Thoracic aorta (tissue), 2 donors: ENCODE data around the gene IRF5. TPM values are rescaled to one million over a fixed set of nuclear protein-coding genes. Genes with fewer than 3 reads are reported as not detected.

Experiments used
- ATAC-seq: fragments of 150-250 bp; one replicate; pipeline ENCODE4 v1.8.0; 2017; ENCODE audit warnings: low read depth; ENCODE audit not compliant: insufficient number of reproducible peaks, low FRiP score
- DNase-seq: peaks from one replicate; pipeline ENCODE4 v3.0.0-alpha.2; 2020; ENCODE audit warnings: low spot score
- H3K27ac ChIP-seq, 2 donors: fragments of 200-600 bp; sonication (generic); 1 replicate in 1 of 2; 2 replicates in 1 of 2; pipeline ENCODE4 v1.5.1; 2016; ENCODE audit warnings: mild to moderate bottlenecking in 2 of 2, moderate library complexity in 2 of 2
- H3K27me3 ChIP-seq: fragments of 200-600 bp; sonication (generic); replicated peaks from 2 replicates; pipeline ENCODE4 v1.6.0; 2016; ENCODE audit warnings: mild to moderate bottlenecking; ENCODE audit not compliant: insufficient read depth
- H3K36me3 ChIP-seq: fragments of 200-600 bp; sonication (generic); one replicate; pipeline ENCODE4 v1.5.1; 2016
- H3K4me1 ChIP-seq, 2 donors: fragments of 200-600 bp; sonication (generic); 1 replicate in 1 of 2; 2 replicates in 1 of 2; pipeline versions ENCODE4 v1.5.1 to v1.6.0; 2016; ENCODE audit warnings: low read depth in 2 of 2, mild to moderate bottlenecking in 1 of 2; ENCODE audit not compliant: control insufficient read depth in 1 of 2
- H3K4me3 ChIP-seq: fragments of 200-600 bp; sonication (generic); 2 replicates; pipeline ENCODE4 v1.5.1; 2016; ENCODE audit warnings: mild to moderate bottlenecking
- H3K9me3 ChIP-seq: fragments of 200-600 bp; sonication (generic); 2 replicates; pipeline ENCODE4 v1.5.1; 2016
- total RNA-seq, 2 donors: library from RNA; depleted of rRNA; stranded (reverse); fragments of >200 nt; gene quantifications; one replicate each; pipeline versions ENCODE4 v1.1.0 to v1.2.3, GENCODE V29; 2016
- TF ChIP-seq, protein P1 (sequence below): fragments of 200-600 bp; sonication (generic); IDR thresholded peaks from one replicate; pipeline ENCODE4 v1.5.1; 2019; ENCODE audit warnings: antibody characterized with exemption

The IRF5 gene
- total RNA-seq, 2 donors from 2014 or later: 11.9 to 25.0 TPM

DNA sequence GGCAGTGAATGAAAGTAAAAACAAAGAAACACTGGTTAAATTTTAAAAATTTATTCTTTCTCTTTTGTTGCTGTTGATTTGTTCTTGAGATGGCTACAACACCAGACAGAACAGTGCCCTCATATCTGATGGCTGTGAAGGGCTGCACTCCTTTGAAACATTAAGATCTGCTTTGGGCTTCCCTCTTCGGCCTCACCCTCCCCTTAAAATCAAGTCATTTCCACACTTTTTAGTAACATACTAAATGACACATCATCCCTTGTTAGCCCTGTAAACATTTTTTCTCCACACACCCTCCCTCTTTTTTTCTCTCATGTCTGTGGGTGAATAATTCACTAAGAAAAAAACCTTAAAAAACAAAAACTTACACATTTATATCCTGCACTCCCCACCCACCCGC lies 16.4 kb downstream of the IRF5 start:
- H3K4me1 ChIP-seq: no peaks in the 10 kb centered on the region

DNA sequence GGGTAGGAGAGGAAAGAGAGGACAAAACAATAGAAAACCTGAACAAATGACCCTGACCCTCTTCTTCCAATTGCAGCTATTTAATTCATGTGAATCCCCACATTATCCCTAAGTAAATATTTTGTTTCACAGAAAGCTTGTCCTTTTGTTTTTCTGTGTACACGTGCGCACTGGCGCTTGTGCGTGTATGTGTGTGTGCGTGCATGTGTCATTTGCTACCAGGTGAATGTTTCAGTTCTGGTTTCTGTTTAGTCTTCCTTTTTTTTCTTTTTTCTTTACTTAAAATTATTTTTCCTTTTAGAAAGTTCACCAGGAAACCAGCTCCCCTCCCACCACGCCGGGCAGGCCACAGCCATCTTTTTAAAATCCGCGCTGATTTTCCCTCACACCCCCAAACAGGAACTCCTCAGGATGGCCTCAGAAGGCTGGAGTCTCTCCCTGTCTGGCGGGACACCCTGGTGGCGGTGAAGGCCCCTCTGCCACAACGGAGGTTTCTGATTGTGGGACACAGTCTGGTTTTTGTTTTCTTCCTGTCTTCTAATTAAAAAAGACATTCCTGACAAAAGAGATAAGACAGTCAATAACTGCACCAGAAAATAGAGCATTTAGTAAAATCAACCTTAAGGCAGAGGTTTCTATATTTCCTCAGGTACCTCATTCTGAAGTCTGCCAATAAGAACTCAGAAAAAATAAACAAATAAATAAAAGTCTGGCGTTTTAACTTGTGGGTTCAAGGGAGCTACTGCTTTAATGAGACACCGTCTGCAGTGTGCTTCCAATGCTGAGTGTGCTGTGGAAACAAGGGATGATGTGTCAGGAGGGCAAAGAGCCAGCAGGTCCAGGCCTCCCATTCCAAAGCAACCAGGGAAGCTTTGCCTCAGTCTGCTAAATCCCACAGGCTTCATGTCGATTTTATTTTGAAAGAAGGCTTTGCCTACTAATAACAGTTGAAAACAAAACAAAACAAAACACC lies 17.4 kb downstream of the IRF5 start:
- DNase-seq: no peak
- no peaks in the 10 kb centered on the region for H3K4me1 ChIP-seq
- TF ChIP-seq, protein P1, sequence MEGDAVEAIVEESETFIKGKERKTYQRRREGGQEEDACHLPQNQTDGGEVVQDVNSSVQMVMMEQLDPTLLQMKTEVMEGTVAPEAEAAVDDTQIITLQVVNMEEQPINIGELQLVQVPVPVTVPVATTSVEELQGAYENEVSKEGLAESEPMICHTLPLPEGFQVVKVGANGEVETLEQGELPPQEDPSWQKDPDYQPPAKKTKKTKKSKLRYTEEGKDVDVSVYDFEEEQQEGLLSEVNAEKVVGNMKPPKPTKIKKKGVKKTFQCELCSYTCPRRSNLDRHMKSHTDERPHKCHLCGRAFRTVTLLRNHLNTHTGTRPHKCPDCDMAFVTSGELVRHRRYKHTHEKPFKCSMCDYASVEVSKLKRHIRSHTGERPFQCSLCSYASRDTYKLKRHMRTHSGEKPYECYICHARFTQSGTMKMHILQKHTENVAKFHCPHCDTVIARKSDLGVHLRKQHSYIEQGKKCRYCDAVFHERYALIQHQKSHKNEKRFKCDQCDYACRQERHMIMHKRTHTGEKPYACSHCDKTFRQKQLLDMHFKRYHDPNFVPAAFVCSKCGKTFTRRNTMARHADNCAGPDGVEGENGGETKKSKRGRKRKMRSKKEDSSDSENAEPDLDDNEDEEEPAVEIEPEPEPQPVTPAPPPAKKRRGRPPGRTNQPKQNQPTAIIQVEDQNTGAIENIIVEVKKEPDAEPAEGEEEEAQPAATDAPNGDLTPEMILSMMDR: no peak
- H3K9me3 ChIP-seq: no peaks in the 10 kb centered on the region
- no peak for ATAC-seq
- H3K27ac ChIP-seq: no peak overlapping the region
- no peak overlapping the region for H3K4me3 ChIP-seq
- no peaks in the 10 kb centered on the region for H3K27me3 ChIP-seq
- peaks cover 16% of the 10 kb centered on the region for H3K36me3 ChIP-seq

More for the DNA sequence above, 16.4 kb downstream of the IRF5 start:
- no peaks in the 10 kb centered on the region for H3K9me3 ChIP-seq
- no peak for ATAC-seq
- H3K27ac ChIP-seq: no peak overlapping the region
- no peak for DNase-seq
- H3K27me3 ChIP-seq: no peaks in the 10 kb centered on the region
- no peak overlapping the region for H3K4me3 ChIP-seq
- TF ChIP-seq, protein P1: no peak
- peaks cover 6% of the 10 kb centered on the region for H3K36me3 ChIP-seq

DNA sequence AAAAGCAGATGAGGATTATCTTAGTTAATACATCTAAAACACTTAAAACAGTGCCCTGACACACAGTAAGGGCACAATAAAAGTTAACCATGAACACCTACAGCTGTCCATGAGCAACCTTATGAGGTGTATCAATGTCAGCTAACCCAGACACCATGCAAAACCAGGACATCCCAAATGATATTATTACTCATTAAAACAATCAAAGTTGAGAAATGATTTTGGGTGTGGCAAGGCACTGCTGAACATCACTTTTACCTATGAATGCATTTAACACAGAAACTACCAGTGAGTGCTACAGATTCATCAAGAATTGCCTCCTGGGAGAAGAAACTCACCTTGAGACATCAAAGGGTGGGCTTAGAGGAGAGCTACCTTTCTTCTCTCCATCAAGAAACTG lies 18.3 kb downstream of the IRF5 start:
- TF ChIP-seq, protein P1: no peak
- no peak for DNase-seq
- peaks cover 16% of the 10 kb centered on the region for H3K36me3 ChIP-seq

DNA sequence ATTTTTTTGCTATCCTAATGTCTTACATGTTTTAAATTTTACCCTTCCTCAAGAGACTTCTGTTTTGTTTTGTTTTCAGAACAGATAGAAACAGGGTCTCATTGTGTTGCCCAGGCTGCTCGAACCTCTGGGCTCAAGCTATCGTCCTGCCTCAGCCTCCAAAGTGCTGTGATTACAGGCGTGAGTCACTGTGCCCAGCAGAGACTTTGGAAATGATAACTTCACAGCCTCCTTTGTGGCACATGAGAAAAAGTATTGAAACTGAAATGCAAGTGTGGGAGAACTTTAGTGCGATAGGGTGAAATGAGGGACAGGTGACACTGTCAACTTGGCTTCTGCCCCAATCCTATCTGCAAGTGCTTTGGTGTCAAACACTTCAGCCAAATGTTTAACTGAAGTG lies 21.6 kb downstream of the IRF5 start:
- no peak for ATAC-seq
- DNase-seq: no peak
- Histone ChIP-seq H3K4me1 (no peaks in the 10 kb centered on the region), H3K4me3 (no peak overlapping the region), H3K27me3 (no peaks in the 10 kb centered on the region), H3K36me3 (peaks cover 16% of the 10 kb centered on the region), H3K9me3 (no peaks in the 10 kb centered on the region), H3K27ac (no peak overlapping the region)
- TF ChIP-seq, protein P1: no peak

More for the DNA sequence above, 18.3 kb downstream of the IRF5 start:
- H3K27me3 ChIP-seq: no peaks in the 10 kb centered on the region
- no peak overlapping the region for H3K27ac ChIP-seq
- no peaks in the 10 kb centered on the region for H3K4me1 ChIP-seq
- no peaks in the 10 kb centered on the region for H3K9me3 ChIP-seq
- no peak for ATAC-seq
- no peak overlapping the region for H3K4me3 ChIP-seq

DNA sequence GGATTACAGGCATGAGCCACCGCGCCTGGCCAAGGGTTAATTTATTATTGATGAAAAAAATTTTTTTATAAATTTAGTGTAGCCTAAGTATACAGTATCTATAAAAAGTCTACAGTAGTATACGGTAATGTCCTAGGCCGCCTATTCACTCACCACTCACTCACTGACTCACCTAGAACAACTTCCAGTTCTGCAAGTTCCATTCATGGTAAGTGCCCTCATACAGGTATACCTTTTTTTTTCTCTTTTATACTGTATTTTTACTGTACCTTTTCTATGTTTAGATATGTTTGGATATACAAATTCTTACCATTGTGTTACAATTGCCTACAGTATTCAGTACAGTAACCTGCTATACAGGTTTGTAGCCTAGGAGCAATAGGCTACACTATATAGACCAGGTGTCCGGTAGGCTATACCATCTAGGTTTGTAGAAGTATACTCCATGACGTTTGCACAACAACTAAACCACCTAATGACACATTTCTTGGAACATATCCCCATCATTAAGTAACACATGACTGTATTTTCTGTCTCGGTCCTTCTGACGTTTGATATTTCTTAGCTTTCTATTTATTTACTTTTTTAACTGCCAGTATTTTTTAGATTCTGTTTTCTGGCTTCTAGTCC lies 23.4 kb downstream of the IRF5 start:
- TF ChIP-seq, protein P1: no peak
- H3K4me3 ChIP-seq: no peak overlapping the region
- ATAC-seq (no peak), DNase-seq (no peak)
- no peaks in the 10 kb centered on the region for H3K27me3 ChIP-seq
- no peak overlapping the region for H3K27ac ChIP-seq
- no peaks in the 10 kb centered on the region for H3K9me3 ChIP-seq
- H3K36me3 ChIP-seq: peaks cover 28% of the 10 kb centered on the region
- no peaks in the 10 kb centered on the region for H3K4me1 ChIP-seq
